A673 (cell line): ENCODE data around the gene CSNK1D. TPM values are rescaled to one million over a fixed set of nuclear protein-coding genes. Genes with fewer than 3 reads are reported as not detected.

Experiments
- BruUV-seq: library from RNA; stranded (reverse); fragments of 400-500 nt; replicated peaks from 2 replicates; lab custom pipeline; 2021; lab: Mats Ljungman, UMichigan
- CTCF ChIA-PET: fragments of 300-600 bp; sonication (Branson Sonifier 250); formaldehyde crosslinking; loops from one replicate; lab custom pipeline; 2022; ENCODE audit warnings: antibody characterized with exemption; lab: Charles Lee
- POLR2A ChIA-PET: fragments of 300-600 bp; sonication (Branson Sonifier 250); formaldehyde crosslinking; loops from one replicate; lab custom pipeline; 2022; ENCODE audit warnings: antibody characterized with exemption; ENCODE audit not compliant: low non-redundant PET; lab: Charles Lee
- DNase-seq: peaks from one replicate; pipeline ENCODE4 v3.0.0-alpha.2; 2015; ENCODE audit warnings: low spot score
- H3K27ac ChIP-seq: fragments of 200-600 bp; sonication (generic); 2 replicates; pipeline ENCODE4 v1.5.1; 2016; ENCODE audit warnings: mixed run types, low read depth, mild to moderate bottlenecking, mixed read lengths, antibody characterized with exemption, low read length; ENCODE audit not compliant: poor library complexity, severe bottlenecking
- H3K27me3 ChIP-seq: fragments of 200-600 bp; sonication (generic); replicated peaks from 2 replicates; pipeline ENCODE4 v1.6.1; 2017; ENCODE audit warnings: mixed run types, low read depth, mild to moderate bottlenecking, mixed read lengths, antibody characterized with exemption, low read length; ENCODE audit not compliant: insufficient read depth, poor library complexity
- H3K36me3 ChIP-seq: fragments of 200-600 bp; sonication (generic); 2 replicates; pipeline ENCODE4 v1.6.1; 2016; ENCODE audit warnings: mixed run types, mild to moderate bottlenecking, mixed read lengths, antibody characterized with exemption, low read length; ENCODE audit not compliant: insufficient read depth, poor library complexity, severe bottlenecking
- H3K4me1 ChIP-seq: fragments of 200-600 bp; sonication (generic); 2 replicates; pipeline ENCODE4 v1.6.1; 2017; ENCODE audit warnings: mixed run types, mild to moderate bottlenecking, mixed read lengths, antibody characterized with exemption, low read length; ENCODE audit not compliant: insufficient read depth, poor library complexity, severe bottlenecking
- H3K4me3 ChIP-seq: fragments of 200-600 bp; sonication (generic); 2 replicates; pipeline ENCODE4 v1.5.1; 2016; ENCODE audit warnings: low read depth, mixed run types, mild to moderate bottlenecking, mixed read lengths, low read length; ENCODE audit not compliant: poor library complexity, severe bottlenecking
- H3K9me3 ChIP-seq: fragments of 200-600 bp; sonication (generic); 2 replicates; pipeline ENCODE4 v1.6.1; 2016; ENCODE audit warnings: mixed run types, low read depth, mild to moderate bottlenecking, mixed read lengths, antibody characterized with exemption, low read length; ENCODE audit not compliant: poor library complexity, severe bottlenecking
- CTCF ChIP-seq: fragments of 300-800, 200-600 bp; sonication (generic); conservative IDR thresholded peaks from 2 replicates; pipeline ENCODE4 v1.5.1; 2017; ENCODE audit warnings: low read depth, mild to moderate bottlenecking, antibody characterized with exemption, low read length, moderate library complexity, mixed read lengths
- EZH2 ChIP-seq: fragments of 200-600 bp; sonication (generic); IDR thresholded peaks from 2 replicates; pipeline ENCODE4 v1.6.1; 2017; ENCODE audit warnings: borderline replicate concordance, low read depth, mild to moderate bottlenecking, mixed read lengths, antibody characterized with exemption, low read length; ENCODE audit not compliant: poor library complexity, severe bottlenecking
- intact Hi-C: fragments of 100-400 bp; cut with micrococcal nuclease; formaldehyde crosslinking; loops from one replicate; pipeline ENCODE4 v1.10.0; 2022; ENCODE audit not compliant: unreplicated experiment
- total RNA-seq: library from RNA; stranded (reverse); gene quantifications from 2 replicates; pipeline ENCODE4 v1.2.3, GENCODE V29; 2021

CSNK1D gene
- total RNA-seq, 1 experiment from 2014 or later: 150 TPM

GRCh38 chr17:82310877-82311276, 37.4 kb upstream of the CSNK1D start:
- Histone ChIP-seq H3K4me1 (no peaks in the 10 kb centered on the region), H3K27ac (no peak overlapping the region), H3K27me3 (no peaks in the 10 kb centered on the region), H3K4me3 (no peak overlapping the region), H3K36me3 (no peaks in the 10 kb centered on the region), H3K9me3 (no peaks in the 10 kb centered on the region)
- intact Hi-C loops: no loop called here
- POLR2A ChIA-PET: no interaction called here
- CTCF ChIA-PET: no interaction called here
- DNase-seq: no peak
- BruUV-seq: no TSS peak
- TF ChIP-seq EZH2 (no peak), CTCF (no peak)

- TF ChIP-seq EZH2: no peak
- no peak for TF ChIP-seq CTCF
- POLR2A ChIA-PET: no interaction called here
- H3K36me3 ChIP-seq: no peaks in the 10 kb centered on the region
- H3K9me3 ChIP-seq: no peaks in the 10 kb centered on the region
- BruUV-seq: no TSS peak
- no peaks in the 10 kb centered on the region for H3K4me1 ChIP-seq
- H3K27ac ChIP-seq: no peak overlapping the region
- intact Hi-C loops: no loop called here
- H3K27me3 ChIP-seq: no peaks in the 10 kb centered on the region
- CTCF ChIA-PET: no interaction called here
- H3K4me3 ChIP-seq: no peak overlapping the region
- no peak for DNase-seq
Observed at GRCh38 chr17:82309656-82310570, 36.4 kb upstream of the CSNK1D start.

GRCh38 chr17:82305727-82306300, 32.3 kb upstream of the CSNK1D start:
- Histone ChIP-seq H3K27ac (no peak overlapping the region), H3K9me3 (no peaks in the 10 kb centered on the region), H3K36me3 (no peaks in the 10 kb centered on the region), H3K4me3 (no peak overlapping the region), H3K27me3 (no peaks in the 10 kb centered on the region), H3K4me1 (no peaks in the 10 kb centered on the region)
- BruUV-seq: no TSS peak
- intact Hi-C loops: no loop called here
- no peak for TF ChIP-seq CTCF
- no peak for TF ChIP-seq EZH2
- DNase-seq: no peak
- CTCF ChIA-PET: no interaction called here
- POLR2A ChIA-PET: no interaction called here
